8988T (cell line): ENCODE data around the gene GNAQ.

Experiments used
- DNase-seq: peaks from one replicate; pipeline ENCODE4 v3.0.0; 2011

The GNAQ gene

DNA sequence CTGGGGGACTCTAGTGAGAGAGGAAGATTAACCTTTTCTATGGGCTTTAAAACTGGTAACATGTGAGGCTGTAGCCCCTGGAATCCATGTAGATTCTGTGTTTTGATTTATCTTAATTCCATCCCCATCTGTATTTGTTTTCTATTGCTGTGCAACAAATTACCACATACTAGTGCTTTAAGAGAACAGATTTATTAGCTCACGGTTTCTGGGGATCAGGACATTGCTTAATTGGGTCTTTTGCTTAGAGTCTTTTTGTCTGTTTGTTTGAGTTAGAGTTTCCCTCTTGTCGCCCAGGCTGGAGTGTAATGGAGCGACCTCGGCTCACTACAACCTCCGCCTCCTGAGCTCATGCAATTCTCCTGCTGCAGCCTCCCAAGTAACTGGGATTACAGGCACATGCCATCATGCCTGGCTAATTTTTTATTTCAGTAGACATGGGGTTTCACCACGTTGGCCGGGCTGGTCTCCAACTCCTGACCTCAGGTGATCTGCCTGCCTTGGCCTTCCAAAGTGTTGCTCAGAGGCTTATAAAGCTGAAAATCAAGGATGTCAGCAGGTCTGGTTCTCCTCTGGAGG is 353.6 kb downstream of the GNAQ start:
- no peak for DNase-seq

DNA sequence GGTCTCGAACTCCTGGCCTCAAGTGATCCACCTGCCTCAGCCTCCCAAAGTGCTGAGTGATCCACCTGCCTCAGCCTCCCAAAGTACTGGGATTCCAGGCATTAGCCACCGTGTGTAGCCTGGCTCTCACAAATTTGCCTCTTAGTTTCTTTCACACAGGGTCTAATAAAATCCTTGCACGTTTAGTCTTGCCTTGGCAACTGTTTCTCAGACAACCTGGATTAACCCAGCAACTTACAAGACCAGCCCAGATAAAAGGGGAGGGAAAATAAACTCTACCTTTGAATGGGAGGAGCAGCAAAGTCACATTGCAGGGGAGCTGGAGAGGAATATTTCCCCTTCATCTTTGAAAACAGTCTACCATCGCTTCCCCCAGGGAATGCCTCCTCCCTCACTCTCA is 354.2 kb downstream of the GNAQ start:
- no peak for DNase-seq

DNA sequence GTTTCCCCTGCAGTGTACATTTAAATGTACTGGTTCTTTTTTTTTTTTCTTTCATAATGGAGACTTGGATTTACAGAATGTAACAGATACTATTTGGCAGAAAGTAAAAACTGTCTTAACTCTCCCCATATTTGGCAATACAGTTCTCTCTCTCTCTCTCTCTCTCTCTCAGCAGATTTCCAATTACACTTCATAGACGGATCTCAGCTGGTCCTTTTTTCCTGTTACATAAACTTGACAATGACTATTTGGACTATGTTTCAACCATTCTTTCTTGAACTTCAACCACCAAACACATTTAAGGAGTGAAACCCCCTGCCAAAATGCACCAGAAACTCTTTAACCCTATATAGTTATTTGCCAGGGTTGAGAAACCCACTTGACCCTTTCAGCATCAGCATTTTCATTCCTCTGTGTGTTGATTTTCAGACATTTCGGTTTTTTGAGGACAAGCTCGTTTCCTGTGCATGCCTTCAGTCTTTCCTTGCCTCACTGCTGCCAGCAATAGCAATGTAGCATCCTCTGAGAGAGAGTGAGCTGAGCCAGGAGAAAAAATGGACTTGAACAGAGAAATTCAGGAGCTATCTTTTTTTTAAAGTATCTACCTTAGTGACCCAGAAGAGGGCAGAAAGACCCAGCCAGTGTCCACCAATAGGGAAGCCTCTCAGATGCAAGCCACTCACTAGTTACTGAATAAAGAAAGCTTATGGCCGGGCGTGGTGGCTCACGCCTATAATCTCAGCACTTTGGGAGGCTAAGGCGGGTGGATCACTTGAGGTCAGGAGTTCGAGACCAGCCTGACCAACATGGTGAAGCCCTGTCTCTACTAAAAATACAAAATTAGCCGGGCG is 357.4 kb downstream of the GNAQ start:
- no peak for DNase-seq

DNA sequence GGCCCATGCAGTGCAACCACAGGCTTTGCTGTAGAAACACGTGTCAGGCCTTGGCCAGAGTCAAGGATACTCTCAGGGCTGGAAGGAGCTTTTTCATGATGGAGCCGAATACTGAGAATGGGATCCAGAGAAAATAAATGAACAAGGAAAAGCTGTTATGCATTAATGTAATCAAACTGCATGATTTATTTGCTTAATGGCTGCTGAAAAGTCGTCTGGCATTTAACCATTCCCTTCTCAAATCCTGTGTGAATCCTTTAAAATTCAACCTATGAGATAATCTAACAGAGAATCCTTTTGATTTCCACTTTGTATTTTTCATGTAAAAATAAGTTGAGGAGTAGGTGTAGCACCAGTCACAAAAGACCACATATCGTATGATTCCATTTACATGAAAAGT is 359.4 kb downstream of the GNAQ start:
- DNase-seq, result no peak

DNA sequence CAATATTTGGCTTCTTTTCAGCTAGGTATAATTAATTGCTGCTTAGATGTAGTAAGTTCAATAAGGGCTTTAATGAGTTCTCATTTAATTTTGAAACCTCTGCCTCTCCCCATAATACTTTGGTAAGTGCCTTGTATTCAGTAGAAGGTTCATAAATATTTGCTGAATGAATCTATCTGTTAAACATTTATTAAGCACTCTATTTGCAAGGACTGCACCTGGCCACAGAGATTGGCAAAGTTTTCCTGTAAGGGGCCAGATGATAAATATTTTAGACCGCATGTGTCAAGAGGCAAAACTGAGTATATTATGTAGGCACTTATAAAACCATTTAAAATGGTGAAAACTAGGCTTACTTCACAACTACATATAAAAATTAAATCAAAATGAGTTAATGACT is 364.5 kb downstream of the GNAQ start:
- no peak for DNase-seq
